Measurements from ENCODE around the gene NUDT16. TPM values are rescaled to one million over a fixed set of nuclear protein-coding genes. Genes with fewer than 3 reads are reported as not detected.

Gene NUDT16
- total and polyA plus RNA-seq, 2 of the 8 experiments (the other 6 are each of a cell fraction or from before 2014, with no cell fraction given): 8.5 to 19.1 TPM

- DNase-seq (ENCODE audit: low read depth in 1 of 2, low spot score in 2 of 2) (peak; percentile 95), FAIRE-seq (peak; percentile 63)
- Histone ChIP-seq H2BK12ac (ENCODE audit: low read depth, low read length) (0 out of 2 replicates have a peak overlapping the region, but pooled peaks have one; percentile 45), H3K79me2 (ENCODE audit: control insufficient read depth in 1 of 2, insufficient read depth in 2 of 2, low read length in 2 of 2) (peaks cover 4 to 24% of the 10 kb centered on the region in 2 experiments), H3K23ac (ENCODE audit: insufficient read length) (no peak overlapping the region), H3K23me2 (ENCODE audit: low read depth, low read length) (peaks cover 6% of the 10 kb centered on the region; the same call in 1 of the 2 replicates), H2BK20ac (ENCODE audit: low read length) (0 out of 2 replicates have a peak overlapping the region, but pooled peaks have one; percentile 61), H3K56ac (replicated peaks; ENCODE audit: insufficient read length, low read depth, low read length) (peak overlapping the region; percentile 74), H2BK5ac (ENCODE audit: low read depth, low read length) (peak overlapping the region; percentile 90), H2AFZ (ENCODE audit: low read length) (peak overlapping the region; percentile 87), H3K4me3 (ENCODE audit: extremely low read depth in 1 of 4, insufficient read depth in 2 of 4, low read depth in 3 of 4, low read length in 4 of 4) (peak overlapping the region; percentile 61 to 75 (median 70)), H4K5ac (ENCODE audit: insufficient read length, low read depth, low read length) (peak overlapping the region; percentile 49), H3K14ac (ENCODE audit: insufficient read length) (no peak overlapping the region), H3K18ac (ENCODE audit: extremely low read depth, low read length) (peak overlapping the region; percentile 62), H3K79me1 (ENCODE audit: low read depth, low read length) (no peaks in the 10 kb centered on the region), H3K9ac (replicated peaks in 1 of 4; ENCODE audit: extremely low read depth in 1 of 4, low read depth in 3 of 4, low read length in 3 of 4) (peak overlapping the region; percentile 63 to 88 (median 80)), H2BK15ac (ENCODE audit: low read length) (no peak overlapping the region), H2BK120ac (replicated peaks; ENCODE audit: low read depth, low read length) (no peak overlapping the region), H2AK5ac (ENCODE audit: low read depth, low read length) (no peak overlapping the region), H3K4me2 (ENCODE audit: insufficient read depth in 1 of 2, low read depth in 2 of 2, low read length in 2 of 2) (peak overlapping the region; percentile 71 to 90), H3K9me3 (ENCODE audit: insufficient read depth in 2 of 2, low read depth in 1 of 2, low read length in 1 of 2) (0 out of 4 replicates have a peak, but pooled peaks cover 0 to 5% of the 10 kb centered on the region in 2 experiments), H4K8ac (ENCODE audit: extremely low read depth, insufficient read depth, low read length) (peak overlapping the region; percentile 95; the same call in 1 of the 2 replicates), H4K91ac (replicated peaks; ENCODE audit: insufficient read length, low read length) (no peak overlapping the region), H3K27ac (ENCODE audit: low read depth, low read length) (peak overlapping the region; percentile 89), H3K4me1 (replicated peaks in 1 of 4; ENCODE audit: control insufficient read depth in 3 of 4, insufficient read depth in 4 of 4, low read length in 3 of 4) (peaks cover 2 to 8% (median 5%) of the 10 kb centered on the region in 4 experiments; a peak in 4 of 7 replicates), H4K20me1 (replicated peaks in 1 of 2; ENCODE audit: control insufficient read depth in 1 of 2, insufficient read depth in 2 of 2, low read length in 2 of 2) (no peaks in the 10 kb centered on the region), H3K36me3 (ENCODE audit: control insufficient read depth in 2 of 4, insufficient read depth in 4 of 4, low read length in 3 of 4) (no peaks in the 10 kb centered on the region), H3K27me3 (replicated peaks in 1 of 4; ENCODE audit: control insufficient read depth in 3 of 4, extremely low read depth in 1 of 4, insufficient read depth in 3 of 4, low read length in 3 of 4) (no peaks in the 10 kb centered on the region; a peak in 1 of 7 replicates), H3K4ac (replicated peaks; ENCODE audit: insufficient read length, low read depth, low read length) (peak overlapping the region; percentile 55)
- CTCF ChIA-PET (ENCODE audit: partially characterized antibody): interaction anchor here (1.1 to 1.2 kb wide), 2 partner anchors 18 to 328 kb away, joined by 3 to 4 read pairs; no protein-coding TSS in a partner anchor
- WGBS, 2 experiments (ENCODE audit: extremely low coverage in 1 of 2, insufficient coverage in 1 of 2, insufficient read length in 1 of 2, insufficient replicate concordance in 2 of 2, low coverage in 1 of 2, low lambda C conversion rate in 2 of 2, missing lambda C conversion rate in 1 of 2): 5% methylated on average over 44 of the region's 64 CpGs; no CpG with 5 or more reads in 1 of the 2 experiments
- POLR2A ChIA-PET (ENCODE audit: partially characterized antibody): interaction anchor here (0.6 to 4.4 kb wide), 8 partner anchors 9 to 145 kb away, joined by 3 to 41 read pairs (median 5); partner anchors contain the start of gene NUDT16
- peak; percentile 94 for TF ChIP-seq EGR1 (IDR thresholded peaks at IDR 0.05; ENCODE audit: borderline replicate concordance, low read depth, low read length)
- TF ChIP-seq PHF8 (conservative IDR thresholded peaks at IDR 0.05; ENCODE audit: low read depth, low read length): peak; percentile 80
- TF ChIP-seq RBBP5 (IDR thresholded peaks at IDR 0.05; ENCODE audit: borderline replicate concordance, low read depth, low read length): peak; percentile 79; the same call in 1 of the 2 replicates
- TF ChIP-seq, protein P1, sequence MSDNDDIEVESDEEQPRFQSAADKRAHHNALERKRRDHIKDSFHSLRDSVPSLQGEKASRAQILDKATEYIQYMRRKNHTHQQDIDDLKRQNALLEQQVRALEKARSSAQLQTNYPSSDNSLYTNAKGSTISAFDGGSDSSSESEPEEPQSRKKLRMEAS (IDR thresholded peaks at IDR 0.05): peak; percentile 84
- 0 out of 4 replicates have a peak, but pooled peaks of 1 of the 2 experiments have one; percentile 39 for TF ChIP-seq SIN3A (conservative IDR thresholded peaks at IDR 0.05 in 1 of 2, IDR thresholded peaks at IDR 0.05 in 1 of 2; ENCODE audit: low read depth in 1 of 2, low read length in 2 of 2)
- TF ChIP-seq ASH2L (IDR thresholded peaks at IDR 0.05; ENCODE audit: low read length): peak; percentile 79
- peak; percentile 27; the same call in 1 of the 2 replicates for TF ChIP-seq KDM1A (IDR thresholded peaks at IDR 0.05; ENCODE audit: borderline replicate concordance, low read length)
- TF ChIP-seq TBP (IDR thresholded peaks at IDR 0.05; ENCODE audit: low read depth, low read length): peak; percentile 68; the same call in 1 of the 2 replicates
- TF ChIP-seq JUN (IDR thresholded peaks at IDR 0.05; ENCODE audit: low read depth, low read length): no peak
Measured at GRCh38 chr3:131361464-131362421, 19.8 kb upstream of the NUDT16 start.
